ENCODE measurements around the gene SNX2.

The SNX2 gene

DNA sequence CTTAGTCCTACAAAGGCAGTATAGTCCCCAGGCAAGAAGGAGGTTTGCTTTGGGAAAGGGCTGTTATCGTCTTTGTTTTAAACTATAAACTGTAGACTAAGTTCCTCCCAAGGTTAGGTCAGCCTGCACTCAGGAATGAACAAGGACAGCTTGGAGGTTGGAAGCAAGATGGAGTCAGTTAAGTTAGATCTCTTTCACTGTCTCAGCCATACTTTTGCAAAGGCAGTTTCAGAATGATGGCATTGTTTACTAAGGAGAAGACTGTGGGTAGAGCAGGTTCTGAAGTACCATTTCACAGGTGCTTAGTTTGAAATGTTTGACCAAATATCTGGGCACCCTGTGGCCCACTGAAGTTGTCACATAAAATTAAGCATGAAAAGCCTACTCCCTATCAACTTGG is 90.0 kb downstream of the SNX2 start:
- Histone ChIP-seq H3K36me3 (ENCODE audit: control insufficient read depth, insufficient read depth, low read length) (no peaks in the 10 kb centered on the region), H3K27me3 (replicated peaks; ENCODE audit: control insufficient read depth, insufficient read depth, low read length) (no peaks in the 10 kb centered on the region; the same call in 1 of the 2 replicates), H3K4me3 (replicated peaks; ENCODE audit: low read depth, low read length) (no peak overlapping the region)
- DNase-seq (ENCODE audit: extremely low read depth, insufficient read length) = no peak
- TF ChIP-seq, protein P1, sequence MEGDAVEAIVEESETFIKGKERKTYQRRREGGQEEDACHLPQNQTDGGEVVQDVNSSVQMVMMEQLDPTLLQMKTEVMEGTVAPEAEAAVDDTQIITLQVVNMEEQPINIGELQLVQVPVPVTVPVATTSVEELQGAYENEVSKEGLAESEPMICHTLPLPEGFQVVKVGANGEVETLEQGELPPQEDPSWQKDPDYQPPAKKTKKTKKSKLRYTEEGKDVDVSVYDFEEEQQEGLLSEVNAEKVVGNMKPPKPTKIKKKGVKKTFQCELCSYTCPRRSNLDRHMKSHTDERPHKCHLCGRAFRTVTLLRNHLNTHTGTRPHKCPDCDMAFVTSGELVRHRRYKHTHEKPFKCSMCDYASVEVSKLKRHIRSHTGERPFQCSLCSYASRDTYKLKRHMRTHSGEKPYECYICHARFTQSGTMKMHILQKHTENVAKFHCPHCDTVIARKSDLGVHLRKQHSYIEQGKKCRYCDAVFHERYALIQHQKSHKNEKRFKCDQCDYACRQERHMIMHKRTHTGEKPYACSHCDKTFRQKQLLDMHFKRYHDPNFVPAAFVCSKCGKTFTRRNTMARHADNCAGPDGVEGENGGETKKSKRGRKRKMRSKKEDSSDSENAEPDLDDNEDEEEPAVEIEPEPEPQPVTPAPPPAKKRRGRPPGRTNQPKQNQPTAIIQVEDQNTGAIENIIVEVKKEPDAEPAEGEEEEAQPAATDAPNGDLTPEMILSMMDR (IDR thresholded peaks at IDR 0.05; ENCODE audit: insufficient read depth, low read length, poor library complexity, severe bottlenecking) = no peak

DNA sequence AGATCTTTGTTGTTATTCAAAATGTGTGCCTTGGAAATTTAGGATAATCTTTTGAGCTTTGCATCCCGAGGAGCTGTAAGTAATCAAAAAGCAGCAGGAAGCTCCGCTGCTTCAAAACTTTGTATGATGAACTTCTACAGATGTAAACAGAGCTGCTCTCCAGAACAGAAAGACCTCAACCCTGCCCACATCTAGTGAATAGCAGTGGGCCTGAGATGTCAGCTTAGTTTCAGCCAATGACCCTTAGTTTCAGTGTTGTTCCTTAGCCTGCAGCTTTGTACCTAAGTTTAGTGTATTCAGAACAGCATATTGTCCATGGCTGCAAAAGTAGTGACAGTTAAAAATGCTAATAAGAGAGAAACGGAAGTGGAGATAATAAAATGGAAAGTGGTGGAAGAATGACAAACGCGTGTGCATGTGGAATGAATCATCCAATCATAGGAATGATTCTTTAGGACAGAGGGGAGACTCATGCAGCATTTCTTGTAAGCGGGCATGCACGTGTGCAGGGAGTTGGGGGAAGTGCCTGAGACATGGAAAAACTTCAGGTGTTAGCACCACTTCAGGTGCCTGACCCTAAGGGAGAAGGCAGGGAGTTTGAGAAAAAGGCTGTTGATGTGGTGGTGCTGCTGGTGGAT is 95.5 kb downstream of the SNX2 start:
- no peak overlapping the region for H3K4me3 ChIP-seq (replicated peaks; ENCODE audit: low read depth, low read length)
- TF ChIP-seq, protein P1 (IDR thresholded peaks at IDR 0.05; ENCODE audit: insufficient read depth, low read length, poor library complexity, severe bottlenecking) = no peak
- DNase-seq (ENCODE audit: extremely low read depth, insufficient read length) = no peak
- no peaks in the 10 kb centered on the region for H3K27me3 ChIP-seq (replicated peaks; ENCODE audit: control insufficient read depth, insufficient read depth, low read length)
- no peaks in the 10 kb centered on the region for H3K36me3 ChIP-seq (ENCODE audit: control insufficient read depth, insufficient read depth, low read length)

DNA sequence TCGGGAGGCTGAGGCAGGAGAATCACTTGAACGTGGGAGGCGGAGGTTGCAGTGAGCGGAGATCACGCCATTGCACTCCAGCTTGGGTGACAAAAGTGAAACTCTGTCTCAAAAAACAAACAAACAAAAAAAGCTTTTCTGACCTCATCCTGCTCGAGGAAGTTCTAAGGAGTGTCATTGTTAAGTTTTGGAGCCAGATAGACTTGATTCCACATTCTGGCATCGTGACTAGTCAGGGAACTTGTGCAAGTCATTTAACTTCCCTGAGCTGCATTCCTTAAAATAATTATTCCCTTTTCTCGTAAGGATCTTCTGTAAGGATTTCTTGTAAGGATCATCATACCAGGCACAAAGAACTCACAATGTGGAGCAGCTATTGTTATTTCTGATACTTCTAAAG is 96.8 kb downstream of the SNX2 start:
- Histone ChIP-seq H3K36me3 (ENCODE audit: control insufficient read depth, insufficient read depth, low read length) (no peaks in the 10 kb centered on the region), H3K4me3 (replicated peaks; ENCODE audit: low read depth, low read length) (no peak overlapping the region), H3K27me3 (replicated peaks; ENCODE audit: control insufficient read depth, insufficient read depth, low read length) (no peaks in the 10 kb centered on the region)
- DNase-seq (ENCODE audit: extremely low read depth, insufficient read length) = no peak
- TF ChIP-seq, protein P1 (IDR thresholded peaks at IDR 0.05; ENCODE audit: insufficient read depth, low read length, poor library complexity, severe bottlenecking) = no peak

DNA sequence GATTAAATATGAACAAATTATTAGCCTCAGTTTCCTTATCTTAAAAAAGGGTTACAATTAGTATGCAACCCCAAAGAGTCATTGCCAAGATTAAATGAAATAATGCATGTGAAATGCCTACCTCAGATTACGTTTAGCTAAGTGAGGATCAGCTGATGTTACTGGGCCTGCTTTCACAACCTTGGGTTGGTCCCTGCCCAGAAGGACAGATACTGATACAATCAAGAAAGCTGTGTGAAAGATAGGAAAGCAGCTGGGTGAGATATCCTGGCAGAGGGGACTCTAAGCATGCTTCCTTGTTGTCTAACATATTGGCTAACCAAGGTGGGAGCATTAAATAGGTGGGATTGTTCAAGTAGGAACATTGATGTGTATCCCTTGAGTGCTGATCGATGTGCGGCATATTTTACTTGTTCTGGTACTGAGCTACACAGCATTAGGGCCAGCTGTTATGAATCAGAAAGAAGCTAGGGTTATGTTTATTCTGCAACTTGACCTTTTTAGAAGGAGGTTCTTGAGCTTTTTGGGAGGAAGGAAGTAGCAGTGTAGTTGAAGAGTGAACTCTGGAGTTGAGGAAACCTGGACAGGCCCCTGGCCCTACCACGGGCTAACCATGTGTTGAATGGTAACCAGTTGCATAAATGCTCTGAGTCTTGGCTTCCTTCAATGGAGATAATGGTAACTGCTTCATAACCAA is 99.4 kb downstream of the SNX2 start:
- TF ChIP-seq, protein P1 (IDR thresholded peaks at IDR 0.05; ENCODE audit: insufficient read depth, low read length, poor library complexity, severe bottlenecking) = no peak
- no peaks in the 10 kb centered on the region for H3K36me3 ChIP-seq (ENCODE audit: control insufficient read depth, insufficient read depth, low read length)
- no peaks in the 10 kb centered on the region for H3K27me3 ChIP-seq (replicated peaks; ENCODE audit: control insufficient read depth, insufficient read depth, low read length)
- no peak for DNase-seq (ENCODE audit: extremely low read depth, insufficient read length)
- no peak overlapping the region for H3K4me3 ChIP-seq (replicated peaks; ENCODE audit: low read depth, low read length)

DNA sequence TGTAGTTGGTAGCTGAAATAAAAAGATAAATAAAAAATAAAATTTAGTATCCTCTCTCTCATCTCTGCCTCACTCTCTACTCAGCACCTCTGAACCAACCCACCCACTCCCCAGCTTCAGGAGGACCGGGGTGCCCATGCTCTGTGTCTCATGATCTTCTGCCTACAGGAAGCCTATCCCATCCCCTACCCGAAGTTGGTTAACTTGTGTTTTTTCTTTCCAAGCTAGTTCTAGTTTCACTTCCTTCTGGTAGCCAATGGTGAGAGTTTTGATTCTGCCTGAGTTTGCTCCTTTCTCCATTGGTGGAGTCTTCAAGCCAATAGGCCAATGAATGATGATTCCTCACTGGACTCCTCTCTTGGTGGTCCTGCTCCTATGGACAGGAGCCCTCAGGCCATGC is 102.6 kb downstream of the SNX2 start:
- no peaks in the 10 kb centered on the region for H3K36me3 ChIP-seq (ENCODE audit: control insufficient read depth, insufficient read depth, low read length)
- DNase-seq (ENCODE audit: extremely low read depth, insufficient read length) = peak; percentile 14
- no peak overlapping the region for H3K4me3 ChIP-seq (replicated peaks; ENCODE audit: low read depth, low read length)
- TF ChIP-seq, protein P1 (IDR thresholded peaks at IDR 0.05; ENCODE audit: insufficient read depth, low read length, poor library complexity, severe bottlenecking) = no peak
- H3K27me3 ChIP-seq (replicated peaks; ENCODE audit: control insufficient read depth, insufficient read depth, low read length) = no peaks in the 10 kb centered on the region

Data from GM06990 (cell line).